Uterus (tissue), 4 donors: ENCODE data around the gene SMARCC1. TPM values are rescaled to one million over a fixed set of nuclear protein-coding genes. Genes with fewer than 3 reads are reported as not detected.
"Not testable (repeated sequence)": the region's sequence is repeated elsewhere in the genome, so short reads cannot be mapped to it uniquely, and the experiment has no call there.

Source experiments
- DNase-seq, 2 donors: peaks; one replicate each; pipeline ENCODE4 v3.0.0-alpha.2; 2019 to 2020
- H3K27ac ChIP-seq, 2 donors: fragments of 200-600 bp; sonication (generic); 1 replicate in 1 of 2; 2 replicates in 1 of 2; pipeline ENCODE4 v1.5.1; 2016 to 2018
- H3K27me3 ChIP-seq, 2 donors: fragments of 200-600 bp; sonication (generic); one replicate each; pipeline ENCODE4 v1.5.1; 2018 to 2019; ENCODE audit warnings: control low read depth in 1 of 2
- H3K36me3 ChIP-seq, 2 donors: fragments of 200-600 bp; sonication (generic); one replicate each; pipeline ENCODE4 v1.5.1; 2019; ENCODE audit warnings: control low read depth in 1 of 2
- H3K4me1 ChIP-seq, 2 donors: fragments of 200-600 bp; sonication (generic); one replicate each; pipeline ENCODE4 v1.5.1; 2018 to 2019; ENCODE audit warnings: control low read depth in 1 of 2
- H3K4me3 ChIP-seq, 2 donors: fragments of 200-600 bp; sonication (generic); 1 replicate in 1 of 2; 2 replicates in 1 of 2; pipeline ENCODE4 v1.5.1; 2018 to 2019; ENCODE audit warnings: mild to moderate bottlenecking in 1 of 2
- H3K9me3 ChIP-seq, 2 donors: fragments of 200-600 bp; sonication (generic); one replicate each; pipeline ENCODE4 v1.5.1; 2019; ENCODE audit warnings: control low read depth in 1 of 2
- CTCF ChIP-seq, 4 experiments: fragments of 200-600 bp in 2 of 4; fragments of 450-650 bp in 2 of 4; sonication (generic) in 2 of 4; IDR thresholded peaks; one replicate each; pipeline ENCODE4 v1.5.1; 2016 to 2019; ENCODE audit warnings: antibody characterized with exemption in 4 of 4, mild to moderate bottlenecking in 2 of 4, moderate library complexity in 1 of 4
- POLR2A ChIP-seq, 2 donors: fragments of 450-650 bp; IDR thresholded peaks; one replicate each; pipeline ENCODE4 v1.6.1; 2016; ENCODE audit warnings: antibody characterized with exemption in 2 of 2, mild to moderate bottlenecking in 1 of 2, moderate library complexity in 1 of 2
- intact Hi-C: fragments of 100-400 bp; cut with DNase I; formaldehyde crosslinking; loops from one replicate; pipeline ENCODE4 v1.15.1; 2023; ENCODE audit warnings: low total_unique reads
- total RNA-seq, 4 donors: library from RNA; depleted of rRNA in 3 of 4; stranded (reverse); fragments of >200 nt in 3 of 4; gene quantifications; one replicate each; pipeline versions ENCODE4 v1.1.0 to v1.2.4, GENCODE V29; 2014 to 2023
- donor health status: DM: yes; HTN: yes; CAD: no.

Gene SMARCC1
- total RNA-seq, 4 donors from 2014 or later, result 23.8 to 61.0 (median 45.5) TPM

DNA sequence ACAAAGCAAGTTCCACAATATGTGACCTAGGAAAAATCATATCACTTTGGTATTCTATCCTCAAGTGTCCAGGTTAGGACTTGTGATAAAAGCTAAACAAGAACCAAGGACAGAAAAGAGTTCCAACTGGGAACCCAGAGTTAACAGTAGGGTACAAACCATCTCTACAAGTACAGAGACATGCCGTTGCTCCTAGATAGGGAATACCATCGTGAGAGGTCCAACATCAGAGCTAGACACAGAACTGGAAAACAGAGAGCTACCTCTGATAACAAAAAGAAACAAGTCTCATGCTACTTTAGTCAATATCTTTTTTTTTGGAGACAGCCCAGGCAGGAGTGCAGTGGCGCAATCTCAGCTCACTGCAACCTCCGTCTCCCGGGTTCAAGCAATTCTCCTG is 37.8 kb downstream of the SMARCC1 start:
- Histone ChIP-seq H3K36me3 (no peaks in the 10 kb centered on the region), H3K27ac (no peak overlapping the region), H3K27me3 (no peaks in the 10 kb centered on the region), H3K4me3 (no peak overlapping the region), H3K4me1 (no peaks in the 10 kb centered on the region), H3K9me3 (no peaks in the 10 kb centered on the region)
- no peak for DNase-seq
- intact Hi-C loops, result no loop called here
- TF ChIP-seq CTCF (IDR thresholded peaks at IDR 0.05) (no peak), POLR2A (IDR thresholded peaks at IDR 0.05) (no peak)

DNA sequence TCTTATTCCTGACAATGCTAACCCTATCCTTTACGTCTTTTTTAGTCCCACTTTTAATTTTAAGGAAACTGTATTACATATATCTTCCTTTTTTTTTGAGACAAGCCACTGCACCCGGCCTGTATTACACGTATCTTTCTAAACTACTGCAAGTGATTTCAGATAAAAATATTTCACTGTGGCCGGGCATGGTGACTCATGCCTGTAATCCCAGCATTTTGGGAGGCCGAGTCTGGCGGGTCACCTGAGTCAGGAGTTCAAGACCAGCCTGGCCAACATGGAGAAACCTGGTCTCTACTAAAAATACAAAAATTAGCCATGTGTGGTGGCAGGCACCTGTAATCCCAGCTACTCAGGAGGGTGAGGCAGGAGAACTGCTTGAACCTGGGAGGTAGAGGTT is 38.3 kb downstream of the SMARCC1 start:
- intact Hi-C loops, H3K27me3 ChIP-seq, H3K36me3 ChIP-seq, H3K4me1 ChIP-seq, DNase-seq, H3K4me3 ChIP-seq, H3K27ac ChIP-seq, H3K9me3 ChIP-seq: not testable (repeated sequence)

DNA sequence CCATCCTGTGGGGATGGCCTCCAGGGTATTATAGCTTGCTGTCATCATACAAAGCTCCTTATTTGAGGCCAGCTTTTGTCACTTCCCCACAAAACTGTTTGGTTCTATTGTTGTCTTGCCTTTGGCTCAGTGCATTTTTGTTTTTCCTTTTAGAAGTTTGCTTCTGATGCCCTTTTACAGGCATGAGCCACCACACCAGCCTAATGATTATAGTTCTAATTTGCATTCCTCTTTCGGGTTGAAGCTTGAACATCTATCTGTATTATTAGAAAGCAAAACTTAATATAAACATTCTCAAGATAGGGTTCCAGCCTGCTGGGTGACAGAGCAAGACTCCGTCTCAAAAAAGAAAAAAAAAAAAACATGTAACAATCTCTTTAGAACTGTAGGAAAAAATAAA is 39.8 kb downstream of the SMARCC1 start:
- Histone ChIP-seq H3K27me3 (no peaks in the 10 kb centered on the region), H3K9me3 (no peaks in the 10 kb centered on the region), H3K4me3 (no peak overlapping the region), H3K4me1 (no peaks in the 10 kb centered on the region), H3K36me3 (no peaks in the 10 kb centered on the region), H3K27ac (no peak overlapping the region)
- TF ChIP-seq POLR2A (IDR thresholded peaks at IDR 0.05) (no peak), CTCF (IDR thresholded peaks at IDR 0.05) (no peak)
- intact Hi-C loops, result no loop called here
- DNase-seq, result no peak

DNA sequence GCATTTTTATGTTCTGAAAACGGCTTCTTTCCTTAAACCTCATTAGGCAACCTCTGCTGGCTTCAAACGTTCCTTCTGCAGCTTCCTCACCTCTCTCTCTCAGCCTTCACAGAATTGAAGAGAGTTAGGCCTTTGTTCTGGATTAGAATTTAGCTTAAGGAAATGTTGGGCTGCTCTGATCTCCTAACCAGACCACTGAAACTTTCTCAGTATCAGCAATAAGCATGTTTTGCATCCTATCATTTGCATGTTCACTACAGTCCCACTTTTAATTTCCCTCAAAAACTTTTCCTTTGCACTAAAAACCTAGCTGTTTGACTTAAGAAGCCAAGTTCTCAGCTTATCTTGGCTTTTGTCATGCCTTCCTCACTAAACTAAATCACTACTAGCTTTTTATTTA is 49.5 kb downstream of the SMARCC1 start:
- intact Hi-C loops, result no loop called here
- H3K36me3 ChIP-seq, result no peaks in the 10 kb centered on the region
- DNase-seq, result no peak

GRCh38 chr3:47731061-47731460 is 50.6 kb downstream of the SMARCC1 start:
- no peak for TF ChIP-seq CTCF (IDR thresholded peaks at IDR 0.05)
- TF ChIP-seq POLR2A (IDR thresholded peaks at IDR 0.05), result no peak
- intact Hi-C loops, result no loop called here
- Histone ChIP-seq H3K36me3 (no peaks in the 10 kb centered on the region), H3K9me3 (no peaks in the 10 kb centered on the region), H3K4me3 (no peak overlapping the region), H3K4me1 (no peaks in the 10 kb centered on the region), H3K27ac (no peak overlapping the region), H3K27me3 (no peaks in the 10 kb centered on the region)
- no peak for DNase-seq

More for the DNA sequence above, 49.5 kb downstream of the SMARCC1 start:
- Histone ChIP-seq H3K4me1 (no peaks in the 10 kb centered on the region), H3K27ac (no peak overlapping the region), H3K4me3 (no peak overlapping the region), H3K27me3 (no peaks in the 10 kb centered on the region), H3K9me3 (no peaks in the 10 kb centered on the region)
- no peak for TF ChIP-seq CTCF (IDR thresholded peaks at IDR 0.05)
- no peak for TF ChIP-seq POLR2A (IDR thresholded peaks at IDR 0.05)

DNA sequence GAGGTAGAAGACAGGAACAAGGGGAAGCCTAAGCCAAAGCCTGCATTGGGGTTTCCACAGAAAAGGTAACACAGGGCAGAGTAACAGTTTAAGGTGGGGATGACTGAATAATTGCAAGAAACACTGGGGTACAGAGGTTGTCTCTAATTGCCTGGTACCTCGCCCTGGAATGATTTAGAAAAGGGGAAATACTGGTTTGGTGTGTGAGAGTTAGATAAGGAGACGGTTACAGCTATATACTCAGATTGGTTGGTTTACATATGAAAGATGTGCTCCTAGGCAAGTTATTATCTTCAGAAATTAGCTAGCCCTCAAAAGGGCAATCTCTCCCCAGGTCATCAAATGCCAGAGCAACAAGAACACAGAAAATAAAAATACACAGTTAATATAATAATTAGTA is 58.8 kb downstream of the SMARCC1 start:
- no peak for DNase-seq
- intact Hi-C loops, result no loop called here
- Histone ChIP-seq H3K4me1 (no peaks in the 10 kb centered on the region), H3K36me3 (no peaks in the 10 kb centered on the region), H3K27me3 (no peaks in the 10 kb centered on the region), H3K9me3 (no peaks in the 10 kb centered on the region), H3K27ac (no peak overlapping the region), H3K4me3 (no peak overlapping the region)
- TF ChIP-seq CTCF (IDR thresholded peaks at IDR 0.05) (no peak), POLR2A (IDR thresholded peaks at IDR 0.05) (no peak)

DNA sequence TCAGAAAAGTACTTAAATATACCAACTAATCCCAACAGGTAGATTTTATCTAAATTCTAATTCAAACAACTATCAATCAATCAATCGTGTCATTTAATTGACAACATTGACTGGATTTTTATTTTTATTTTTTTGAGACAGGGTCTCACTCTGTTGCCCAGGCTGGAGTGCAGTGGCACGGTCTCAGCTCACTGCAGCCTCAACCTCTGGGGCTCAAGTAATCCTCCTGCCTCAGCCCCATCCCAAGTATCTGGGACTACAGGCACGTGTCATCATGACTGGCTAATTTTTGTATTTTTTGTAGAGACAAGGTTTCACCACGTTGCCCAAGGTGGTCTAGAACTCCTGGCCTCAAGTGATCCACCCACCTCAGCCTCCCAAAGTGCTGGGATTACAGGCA is 64.2 kb downstream of the SMARCC1 start:
- H3K36me3 ChIP-seq, H3K4me3 ChIP-seq, H3K27me3 ChIP-seq, H3K9me3 ChIP-seq, H3K27ac ChIP-seq, DNase-seq, H3K4me1 ChIP-seq, intact Hi-C loops: not testable (repeated sequence)
